Prostate gland (tissue), 2 donors: Measurements from ENCODE around the gene SEMA3F. TPM values are rescaled to one million over a fixed set of nuclear protein-coding genes. Genes with fewer than 3 reads are reported as not detected.
A peak's percentile ranks its signal among the peaks of the same experiment; 100 is the strongest.

Experiments used
- DNase-seq: peaks from one replicate; pipeline ENCODE4 v3.0.0-alpha.2; 2019; ENCODE audit warnings: low spot score
- H3K27ac ChIP-seq, 2 donors: fragments of 200-600 bp; sonication (generic); 2 replicates each; pipeline ENCODE4 v1.5.1; 2017 to 2019
- H3K27me3 ChIP-seq: fragments of 200-600 bp; sonication (generic); replicated peaks from 2 replicates; pipeline ENCODE4 v1.5.1; 2019; ENCODE audit not compliant: insufficient read depth
- H3K36me3 ChIP-seq, 2 donors: fragments of 200-600 bp; sonication (generic); 1 replicate in 1 of 2; 2 replicates in 1 of 2; pipeline versions ENCODE4 v1.5.1 to v1.8.1; 2017 to 2019
- H3K4me1 ChIP-seq: fragments of 200-600 bp; sonication (generic); replicated peaks from 2 replicates; pipeline ENCODE4 v1.5.1; 2019
- H3K4me3 ChIP-seq, 2 donors: fragments of 200-600 bp; sonication (generic); 2 replicates each; pipeline ENCODE4 v1.5.1; 2017 to 2019
- H3K9me3 ChIP-seq: fragments of 200-600 bp; sonication (generic); 2 replicates; pipeline ENCODE4 v1.5.1; 2017
- CTCF ChIP-seq, 4 experiments: fragments of 200-600 bp in 2 of 4; fragments of 450-650 bp in 2 of 4; sonication (generic) in 2 of 4; IDR thresholded peaks; 1 replicate in 3 of 4; 2 replicates in 1 of 4; pipeline ENCODE4 v1.5.1; 2016 to 2019; ENCODE audit warnings: antibody characterized with exemption in 4 of 4, mild to moderate bottlenecking in 2 of 4, moderate library complexity in 2 of 4
- POLR2A ChIP-seq: fragments of 450-650 bp; IDR thresholded peaks from one replicate; pipeline ENCODE4 v1.6.1; 2016; ENCODE audit warnings: antibody characterized with exemption, mild to moderate bottlenecking
- POLR2AphosphoS5 ChIP-seq: sonication (generic); formaldehyde crosslinking; IDR thresholded peaks from one replicate; pipeline ENCODE4 v1.6.1; 2017; ENCODE audit warnings: antibody characterized with exemption
- WGBS: methylation state at CpG from one replicate; pipeline ENCODE4 v1.1.5; 2018; 5-methylcytosine and 5-hydroxymethylcytosine counted together
- intact Hi-C: fragments of 100-400 bp; cut with DNase I; formaldehyde crosslinking; loops from one replicate; pipeline ENCODE4 v1.14.2; 2022
- total RNA-seq, 2 donors: library from RNA; depleted of rRNA; stranded (reverse); fragments of >200 nt; gene quantifications; one replicate each; pipeline ENCODE4 v1.1.0, GENCODE V29; 2016

Gene SEMA3F
- total RNA-seq, 2 donors from 2014 or later, result 43.3 to 71.8 TPM

GRCh38 chr3:50235716-50236483 lies 80.8 kb downstream of the SEMA3F start, which contains the start of gene GNAI2:
Gene GNAI2 (plus strand): TSS chr3:50236204. CDS start chr3:50236336, 132 bp downstream.
- Histone ChIP-seq H3K27ac (peak within 1 kb of the TSS; percentile 84 to 89), H3K36me3 (no peaks in the 10 kb centered on the region), H3K27me3 (no peaks in the 10 kb centered on the region), H3K4me1 (peaks cover 25% of the 10 kb centered on the region), H3K4me3 (peak within 1 kb of the TSS; percentile 69 to 97), H3K9me3 (no peaks in the 10 kb centered on the region)
- whole genome bisulfite sequencing, result 1% methylated on average over 75 of the region's 75 CpGs
- TF ChIP-seq POLR2AphosphoS5 (peak; percentile 93), POLR2A (peak; percentile 91), CTCF (IDR thresholded peaks at IDR 0.05) (peak in 2 of 4 experiments; percentile 11 to 27)
- intact Hi-C loops, result loop anchor here (5.0 kb wide), 1 partner anchor 86 kb away; the partner anchor contains the start of gene HYAL2
- DNase-seq, result peak; percentile 99

GRCh38 chr3:50236484-50237132 lies 81.5 kb downstream of the SEMA3F start:
- peak overlapping the region; percentile 84 to 89 for H3K27ac ChIP-seq
- H3K4me1 ChIP-seq, result peaks cover 25% of the 10 kb centered on the region
- TF ChIP-seq CTCF (IDR thresholded peaks at IDR 0.05) (no peak), POLR2AphosphoS5 (no peak)
- H3K4me3 ChIP-seq, result peak overlapping the region; percentile 69 to 97
- intact Hi-C loops, result loop anchor here (5.0 kb wide), 1 partner anchor 86 kb away; the partner anchor contains the start of gene HYAL2
- WGBS, result 0% methylated on average over 13 of the region's 13 CpGs
- no peaks in the 10 kb centered on the region for H3K9me3 ChIP-seq
- no peak for DNase-seq
- H3K27me3 ChIP-seq, result no peaks in the 10 kb centered on the region
- no peaks in the 10 kb centered on the region for H3K36me3 ChIP-seq

- TF ChIP-seq CTCF (IDR thresholded peaks at IDR 0.05) (no peak), POLR2AphosphoS5 (no peak), POLR2A (no peak)
- 3% methylated on average over 7 of the region's 7 CpGs for WGBS
- Histone ChIP-seq H3K27me3 (no peaks in the 10 kb centered on the region), H3K9me3 (no peaks in the 10 kb centered on the region), H3K4me1 (peaks cover 25% of the 10 kb centered on the region), H3K27ac (peak overlapping the region; percentile 84 to 89), H3K36me3 (no peaks in the 10 kb centered on the region), H3K4me3 (peak overlapping the region; percentile 69 to 97)
- intact Hi-C loops, result loop anchor here (5.0 kb wide), 1 partner anchor 85 kb away; the partner anchor contains the start of gene HYAL2
- no peak for DNase-seq
These were observed 82.1 kb downstream of the SEMA3F start for GRCh38 chr3:50237133-50237651.

- Histone ChIP-seq H3K27ac (peak overlapping the region; percentile 84 to 89), H3K4me3 (peak overlapping the region; percentile 69 to 97), H3K27me3 (no peaks in the 10 kb centered on the region), H3K4me1 (peaks cover 25% of the 10 kb centered on the region), H3K9me3 (no peaks in the 10 kb centered on the region), H3K36me3 (no peaks in the 10 kb centered on the region)
- DNase-seq, result peak; percentile 63
- intact Hi-C loops, result loop anchor here (5.0 kb wide), 1 partner anchor 84 kb away; the partner anchor contains the start of gene HYAL2
- peak in 1 of 4 experiments; percentile 21 for TF ChIP-seq CTCF (IDR thresholded peaks at IDR 0.05)
- peak; percentile 77 for TF ChIP-seq POLR2AphosphoS5
- TF ChIP-seq POLR2A, result peak; percentile 77
- WGBS, result 2% methylated on average over 20 of the region's 31 CpGs
These were observed 82.8 kb downstream of the SEMA3F start for GRCh38 chr3:50237754-50238548.
